ENCODE data around the gene COMMD1.

GRCh38 chr2:61962095-61962984 is 56.9 kb downstream of the COMMD1 start:
- TF ChIP-seq, protein P1, sequence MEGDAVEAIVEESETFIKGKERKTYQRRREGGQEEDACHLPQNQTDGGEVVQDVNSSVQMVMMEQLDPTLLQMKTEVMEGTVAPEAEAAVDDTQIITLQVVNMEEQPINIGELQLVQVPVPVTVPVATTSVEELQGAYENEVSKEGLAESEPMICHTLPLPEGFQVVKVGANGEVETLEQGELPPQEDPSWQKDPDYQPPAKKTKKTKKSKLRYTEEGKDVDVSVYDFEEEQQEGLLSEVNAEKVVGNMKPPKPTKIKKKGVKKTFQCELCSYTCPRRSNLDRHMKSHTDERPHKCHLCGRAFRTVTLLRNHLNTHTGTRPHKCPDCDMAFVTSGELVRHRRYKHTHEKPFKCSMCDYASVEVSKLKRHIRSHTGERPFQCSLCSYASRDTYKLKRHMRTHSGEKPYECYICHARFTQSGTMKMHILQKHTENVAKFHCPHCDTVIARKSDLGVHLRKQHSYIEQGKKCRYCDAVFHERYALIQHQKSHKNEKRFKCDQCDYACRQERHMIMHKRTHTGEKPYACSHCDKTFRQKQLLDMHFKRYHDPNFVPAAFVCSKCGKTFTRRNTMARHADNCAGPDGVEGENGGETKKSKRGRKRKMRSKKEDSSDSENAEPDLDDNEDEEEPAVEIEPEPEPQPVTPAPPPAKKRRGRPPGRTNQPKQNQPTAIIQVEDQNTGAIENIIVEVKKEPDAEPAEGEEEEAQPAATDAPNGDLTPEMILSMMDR (IDR thresholded peaks at IDR 0.05): no peak
- TF ChIP-seq POLR2A (IDR thresholded peaks at IDR 0.05): no peak

Measured in gastroesophageal sphincter (tissue), 3 donors.